ENCODE results near the gene ROBO2.

ROBO2 gene

DNA sequence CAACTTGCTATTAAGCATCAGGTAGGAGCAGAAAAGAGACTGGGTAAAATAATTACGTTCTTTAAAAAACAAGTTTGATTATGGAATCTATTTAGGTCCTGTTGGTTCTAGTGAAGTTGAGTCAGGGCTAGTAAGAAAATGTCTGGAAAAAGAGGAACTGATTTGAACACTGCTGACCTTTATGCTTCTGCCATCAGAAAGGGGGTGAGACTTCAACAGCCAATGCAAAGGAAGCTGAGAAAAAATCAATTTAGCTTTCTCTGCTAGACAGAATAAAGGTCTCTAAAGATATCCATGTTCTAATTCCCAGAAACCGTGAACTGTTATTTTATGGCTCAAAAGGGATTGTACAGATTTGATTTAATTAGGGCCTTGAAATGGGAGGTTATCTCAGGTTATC lies 157.5 kb downstream of the ROBO2 start:
- H3K4me2 ChIP-seq = no peak overlapping the region

GRCh38 chr3:77203851-77204250 lies 164.0 kb downstream of the ROBO2 start:
- no peaks in the 10 kb centered on the region for H3K4me1 ChIP-seq

More for the DNA sequence above, 157.5 kb downstream of the ROBO2 start:
- Histone ChIP-seq H3K4me3 (no peak overlapping the region), H3K4me1 (no peaks in the 10 kb centered on the region), H3K9me3 (no peaks in the 10 kb centered on the region), H3K36me3 (no peaks in the 10 kb centered on the region), H3K9ac (no peak overlapping the region), H3K27ac (no peak overlapping the region), H3K27me3 (no peaks in the 10 kb centered on the region), H4K20me1 (no peaks in the 10 kb centered on the region)
- no peak for TF ChIP-seq Cebpa-rat (IDR thresholded peaks at IDR 0.05)

GRCh38 chr3:77204788-77205187 lies 164.9 kb downstream of the ROBO2 start:
- Histone ChIP-seq H4K20me1 (no peaks in the 10 kb centered on the region), H3K9me3 (no peaks in the 10 kb centered on the region), H3K9ac (no peak overlapping the region), H3K4me1 (no peaks in the 10 kb centered on the region), H3K4me3 (no peak overlapping the region), H3K27ac (no peak overlapping the region), H3K4me2 (no peak overlapping the region), H3K27me3 (no peaks in the 10 kb centered on the region), H3K36me3 (no peaks in the 10 kb centered on the region)
- TF ChIP-seq Cebpa-rat (IDR thresholded peaks at IDR 0.05) = no peak

More at GRCh38 chr3:77203851-77204250, 164.0 kb downstream of the ROBO2 start:
- Histone ChIP-seq H3K4me3 (no peak overlapping the region), H3K36me3 (no peaks in the 10 kb centered on the region), H3K9ac (no peak overlapping the region), H3K27ac (no peak overlapping the region), H4K20me1 (no peaks in the 10 kb centered on the region), H3K9me3 (no peaks in the 10 kb centered on the region), H3K4me2 (no peak overlapping the region), H3K27me3 (no peaks in the 10 kb centered on the region)
- no peak for TF ChIP-seq Cebpa-rat (IDR thresholded peaks at IDR 0.05)

GRCh38 chr3:77207753-77208152 lies 167.9 kb downstream of the ROBO2 start:
- H3K4me2 ChIP-seq = no peak overlapping the region
- H3K9me3 ChIP-seq = no peaks in the 10 kb centered on the region
- H3K27ac ChIP-seq = no peak overlapping the region
- no peak overlapping the region for H3K4me3 ChIP-seq
- TF ChIP-seq Cebpa-rat (IDR thresholded peaks at IDR 0.05) = no peak
- no peaks in the 10 kb centered on the region for H3K4me1 ChIP-seq
- H3K36me3 ChIP-seq = no peaks in the 10 kb centered on the region
- no peaks in the 10 kb centered on the region for H4K20me1 ChIP-seq
- no peaks in the 10 kb centered on the region for H3K27me3 ChIP-seq
- H3K9ac ChIP-seq = no peak overlapping the region

DNA sequence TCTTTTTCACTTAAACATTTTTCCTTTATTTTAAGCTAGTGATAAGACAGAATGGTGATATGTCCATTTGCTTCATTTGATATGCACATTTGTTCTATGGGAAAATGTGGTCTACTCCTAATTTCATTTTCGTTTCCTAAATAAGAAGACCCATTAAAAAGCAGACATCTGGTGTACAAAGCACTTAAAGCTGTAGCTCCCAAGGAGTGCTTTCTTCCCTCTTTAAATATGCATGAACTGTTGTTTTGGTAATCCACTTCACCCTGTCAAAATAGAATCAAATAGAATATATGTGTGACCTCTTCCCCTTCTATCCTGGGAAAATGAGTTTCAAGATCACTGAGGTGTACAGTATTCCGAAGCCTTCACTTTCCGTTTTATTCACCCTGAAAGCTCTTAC lies 182.8 kb downstream of the ROBO2 start:
- no peak overlapping the region for H3K9ac ChIP-seq
- H3K9me3 ChIP-seq = no peaks in the 10 kb centered on the region
- no peak overlapping the region for H3K27ac ChIP-seq
- H3K4me1 ChIP-seq = no peaks in the 10 kb centered on the region
- no peak for TF ChIP-seq Cebpa-rat (IDR thresholded peaks at IDR 0.05)
- H4K20me1 ChIP-seq = no peaks in the 10 kb centered on the region
- H3K36me3 ChIP-seq = no peaks in the 10 kb centered on the region
- no peak overlapping the region for H3K4me2 ChIP-seq
- no peak overlapping the region for H3K4me3 ChIP-seq
- H3K27me3 ChIP-seq = no peaks in the 10 kb centered on the region

DNA sequence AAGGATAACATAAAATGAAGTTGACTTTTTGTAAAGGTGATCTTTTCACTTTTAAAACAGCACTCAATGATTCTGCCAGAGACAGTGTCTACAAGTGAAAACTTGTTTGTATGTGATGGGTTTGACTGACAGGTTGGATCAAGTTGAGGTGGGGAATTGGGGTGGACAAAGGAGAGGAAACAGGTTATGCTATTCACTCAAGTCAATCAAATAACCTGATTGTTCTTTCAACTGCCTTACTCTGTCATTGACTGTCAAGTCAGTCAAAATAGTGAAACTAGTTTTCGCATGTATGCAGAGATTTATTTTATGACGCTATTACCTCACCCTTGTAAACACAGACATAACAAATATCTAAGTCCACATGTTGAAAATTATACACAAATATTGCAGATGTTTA lies 187.7 kb downstream of the ROBO2 start:
- Histone ChIP-seq H3K4me2 (no peak overlapping the region), H4K20me1 (no peaks in the 10 kb centered on the region), H3K27ac (no peak overlapping the region), H3K9ac (no peak overlapping the region), H3K4me3 (no peak overlapping the region), H3K36me3 (no peaks in the 10 kb centered on the region), H3K4me1 (no peaks in the 10 kb centered on the region), H3K27me3 (no peaks in the 10 kb centered on the region), H3K9me3 (no peaks in the 10 kb centered on the region)
- TF ChIP-seq Cebpa-rat (IDR thresholded peaks at IDR 0.05) = no peak

- no peak for TF ChIP-seq Cebpa-rat (IDR thresholded peaks at IDR 0.05)
- Histone ChIP-seq H3K4me3 (no peak overlapping the region), H3K4me2 (no peak overlapping the region), H3K27ac (no peak overlapping the region), H3K27me3 (no peaks in the 10 kb centered on the region), H3K9ac (no peak overlapping the region), H3K4me1 (no peaks in the 10 kb centered on the region), H4K20me1 (no peaks in the 10 kb centered on the region), H3K36me3 (no peaks in the 10 kb centered on the region), H3K9me3 (no peaks in the 10 kb centered on the region)
Observed at GRCh38 chr3:77232557-77232956, 192.7 kb downstream of the ROBO2 start.

- Histone ChIP-seq H3K9ac (no peak overlapping the region), H4K20me1 (no peaks in the 10 kb centered on the region), H3K27me3 (no peaks in the 10 kb centered on the region), H3K4me1 (no peaks in the 10 kb centered on the region), H3K4me3 (no peak overlapping the region), H3K4me2 (no peak overlapping the region), H3K9me3 (0 out of 2 replicates have a peak, but pooled peaks cover 2% of the 10 kb centered on the region), H3K27ac (no peak overlapping the region), H3K36me3 (no peaks in the 10 kb centered on the region)
- no peak for TF ChIP-seq Cebpa-rat (IDR thresholded peaks at IDR 0.05)
Observed at GRCh38 chr3:77234004-77234403, 194.1 kb downstream of the ROBO2 start.

DNA sequence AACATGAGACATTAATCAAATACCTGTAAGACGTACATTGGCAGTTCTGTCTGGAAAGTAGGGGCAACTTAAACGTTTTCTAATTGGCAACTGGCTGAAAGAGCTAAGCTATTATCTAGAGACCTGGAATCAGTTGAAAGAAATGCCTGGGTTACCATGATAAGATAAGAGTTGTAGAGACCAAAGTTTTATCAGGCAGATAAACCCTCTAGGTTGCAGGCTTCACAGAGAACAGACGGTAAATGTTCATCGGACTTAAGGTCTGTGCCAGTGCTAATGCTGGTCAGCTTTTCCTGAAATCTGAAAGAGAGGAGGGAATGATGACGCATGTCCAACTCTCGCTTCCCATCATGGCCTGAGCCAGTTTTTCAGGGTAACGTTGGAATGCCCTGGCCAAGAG lies 196.2 kb downstream of the ROBO2 start:
- Histone ChIP-seq H3K36me3 (no peaks in the 10 kb centered on the region), H3K4me1 (no peaks in the 10 kb centered on the region), H3K4me2 (no peak overlapping the region), H3K9me3 (peaks cover 10% of the 10 kb centered on the region), H3K4me3 (no peak overlapping the region), H3K9ac (no peak overlapping the region), H4K20me1 (no peaks in the 10 kb centered on the region), H3K27me3 (no peaks in the 10 kb centered on the region), H3K27ac (no peak overlapping the region)
- TF ChIP-seq Cebpa-rat (IDR thresholded peaks at IDR 0.05) = no peak

DNA sequence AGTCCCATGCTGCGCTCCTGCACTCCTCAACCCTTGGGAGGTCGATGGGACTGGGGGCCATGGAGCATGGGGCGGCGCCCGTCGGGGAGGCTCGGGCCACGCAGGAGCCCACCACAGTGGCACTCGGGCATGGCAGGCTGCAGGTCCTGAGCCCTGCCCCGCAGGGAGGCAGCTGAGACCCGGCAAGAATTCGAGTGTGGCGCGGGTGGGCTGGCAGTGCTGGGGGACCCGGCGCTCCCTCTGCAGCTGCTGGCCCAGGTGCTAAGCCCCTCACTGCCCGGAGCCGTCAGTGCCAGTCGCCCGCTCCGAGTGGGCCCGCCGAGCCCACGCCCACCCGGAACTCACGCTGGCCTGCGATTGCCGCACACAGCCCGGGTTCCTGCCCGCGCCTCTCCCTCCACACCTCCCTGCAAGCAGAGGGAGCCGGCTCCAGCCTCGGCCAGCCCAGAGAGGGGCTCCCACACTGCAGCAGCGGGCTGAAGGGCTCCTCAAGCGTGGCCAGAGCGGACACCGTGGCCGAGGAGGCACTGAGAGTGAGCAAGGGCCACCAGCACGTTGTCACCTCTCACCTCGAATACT lies 200.3 kb downstream of the ROBO2 start:
- Histone ChIP-seq H3K4me3 (no peak overlapping the region), H3K27me3 (no peaks in the 10 kb centered on the region), H3K9ac (no peak overlapping the region), H4K20me1 (no peaks in the 10 kb centered on the region), H3K4me2 (no peak overlapping the region), H3K36me3 (no peaks in the 10 kb centered on the region), H3K27ac (no peak overlapping the region), H3K9me3 (peaks cover 10% of the 10 kb centered on the region), H3K4me1 (no peaks in the 10 kb centered on the region)
- no peak for TF ChIP-seq Cebpa-rat (IDR thresholded peaks at IDR 0.05)

DNA sequence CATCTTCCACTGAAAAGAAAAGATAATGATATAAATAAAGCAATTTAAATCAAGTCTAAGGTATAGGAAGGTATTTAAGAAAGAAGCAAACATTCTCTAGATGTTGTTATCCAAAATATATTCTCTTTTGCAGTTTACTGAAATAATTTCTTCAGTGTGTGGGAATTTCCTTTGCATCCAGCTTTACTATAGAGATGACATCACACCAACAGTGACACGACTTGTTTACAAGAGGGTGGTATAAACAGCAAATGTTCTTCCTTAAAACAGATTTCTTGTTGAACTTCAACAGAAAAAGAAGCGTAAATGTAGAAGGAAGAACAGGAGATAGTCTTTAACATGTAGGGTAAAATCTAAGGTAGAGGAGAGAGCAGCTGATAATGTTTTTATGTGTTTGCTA lies 202.5 kb downstream of the ROBO2 start:
- Histone ChIP-seq H3K27me3 (no peaks in the 10 kb centered on the region), H3K36me3 (no peaks in the 10 kb centered on the region), H3K9ac (no peak overlapping the region), H3K4me1 (no peaks in the 10 kb centered on the region), H4K20me1 (no peaks in the 10 kb centered on the region), H3K27ac (no peak overlapping the region), H3K4me2 (no peak overlapping the region), H3K9me3 (peaks cover 10% of the 10 kb centered on the region), H3K4me3 (no peak overlapping the region)
- TF ChIP-seq Cebpa-rat (IDR thresholded peaks at IDR 0.05) = no peak
